NOMO-1 treated with DMSO at 0.1 percent for 48 hours (cell line): ENCODE results near the gene C1orf167.

Experiments
- DNase-seq: peaks from one replicate; lab custom pipeline; 2025; ENCODE audit not compliant: unreplicated experiment; lab: John Stamatoyannopoulos, UW

The C1orf167 gene

GRCh38 chr1:11761988-11762406 lies at the start of gene C1orf167:
C1orf167 (plus strand) TSS chr1:11762193; CDS start chr1:11764401, 2,208 bp downstream.
- no peak for DNase-seq

- DNase-seq, result no peak
Observed at GRCh38 chr1:11712285-11712684, 49.7 kb upstream of the C1orf167 start.

GRCh38 chr1:11713095-11713494 lies 48.9 kb upstream of the C1orf167 start:
- DNase-seq, result no peak

GRCh38 chr1:11714831-11715575 lies 47.0 kb upstream of the C1orf167 start:
- no peak for DNase-seq

GRCh38 chr1:11719313-11720032 lies 42.5 kb upstream of the C1orf167 start:
- peak; percentile 83 for DNase-seq

- no peak for DNase-seq
Observed at GRCh38 chr1:11720033-11720376, 42.0 kb upstream of the C1orf167 start.

- no peak for DNase-seq
Observed at GRCh38 chr1:11720525-11720924, 41.5 kb upstream of the C1orf167 start.

- no peak for DNase-seq
Observed at GRCh38 chr1:11721311-11721710, 40.7 kb upstream of the C1orf167 start.

GRCh38 chr1:11722538-11722937 lies 39.5 kb upstream of the C1orf167 start:
- DNase-seq, result no peak

GRCh38 chr1:11725616-11726015 lies 36.4 kb upstream of the C1orf167 start:
- DNase-seq, result peak; percentile 19

- no peak for DNase-seq
Observed at GRCh38 chr1:11727119-11727518, 34.9 kb upstream of the C1orf167 start.

GRCh38 chr1:11728126-11728806 lies 33.7 kb upstream of the C1orf167 start:
- no peak for DNase-seq

GRCh38 chr1:11729155-11729497 lies 32.9 kb upstream of the C1orf167 start:
- peak; percentile 2 for DNase-seq

- no peak for DNase-seq
Observed at GRCh38 chr1:11729498-11730428, 32.2 kb upstream of the C1orf167 start.

- DNase-seq, result peak; percentile 96
Observed at GRCh38 chr1:11730429-11730891, 31.5 kb upstream of the C1orf167 start.

- DNase-seq, result peak; percentile 30
Observed at GRCh38 chr1:11731691-11732283, 30.2 kb upstream of the C1orf167 start.

- DNase-seq, result no peak
Observed at GRCh38 chr1:11733306-11733705, 28.7 kb upstream of the C1orf167 start.

- DNase-seq, result no peak
Observed at GRCh38 chr1:11735531-11735853, 26.5 kb upstream of the C1orf167 start.

- DNase-seq, result peak; percentile 87
Observed at GRCh38 chr1:11735854-11736745, 25.9 kb upstream of the C1orf167 start, which contains the start of gene AGTRAP. AGTRAP (plus strand) TSS chr1:11736136; CDS start chr1:11736209, 73 bp downstream.
